Measurements from ENCODE around the gene ZNF507.

GRCh38 chr19:32302778-32303177 is 42.6 kb upstream of the ZNF507 start:
- TF ChIP-seq, protein P1, sequence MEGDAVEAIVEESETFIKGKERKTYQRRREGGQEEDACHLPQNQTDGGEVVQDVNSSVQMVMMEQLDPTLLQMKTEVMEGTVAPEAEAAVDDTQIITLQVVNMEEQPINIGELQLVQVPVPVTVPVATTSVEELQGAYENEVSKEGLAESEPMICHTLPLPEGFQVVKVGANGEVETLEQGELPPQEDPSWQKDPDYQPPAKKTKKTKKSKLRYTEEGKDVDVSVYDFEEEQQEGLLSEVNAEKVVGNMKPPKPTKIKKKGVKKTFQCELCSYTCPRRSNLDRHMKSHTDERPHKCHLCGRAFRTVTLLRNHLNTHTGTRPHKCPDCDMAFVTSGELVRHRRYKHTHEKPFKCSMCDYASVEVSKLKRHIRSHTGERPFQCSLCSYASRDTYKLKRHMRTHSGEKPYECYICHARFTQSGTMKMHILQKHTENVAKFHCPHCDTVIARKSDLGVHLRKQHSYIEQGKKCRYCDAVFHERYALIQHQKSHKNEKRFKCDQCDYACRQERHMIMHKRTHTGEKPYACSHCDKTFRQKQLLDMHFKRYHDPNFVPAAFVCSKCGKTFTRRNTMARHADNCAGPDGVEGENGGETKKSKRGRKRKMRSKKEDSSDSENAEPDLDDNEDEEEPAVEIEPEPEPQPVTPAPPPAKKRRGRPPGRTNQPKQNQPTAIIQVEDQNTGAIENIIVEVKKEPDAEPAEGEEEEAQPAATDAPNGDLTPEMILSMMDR (IDR thresholded peaks at IDR 0.05) = no peak
- no peak for TF ChIP-seq POLR2A (IDR thresholded peaks at IDR 0.05)
- TF ChIP-seq POLR2AphosphoS5 (IDR thresholded peaks at IDR 0.05) = no peak
